HCT116 (cell line): Measurements from ENCODE around the gene VWC2L.

Experiments used
- ATF3 ChIP-seq: IDR thresholded peaks from 2 replicates; pipeline ENCODE4 v1.6.1; 2012
- CTCF ChIP-seq, 3 experiments: fragments of 200-600 bp in 1 of 3; sonication (generic) in 1 of 3; IDR thresholded peaks in 2 of 3; conservative IDR thresholded peaks in 1 of 3; 2 replicates each; pipeline ENCODE4 v1.5.1; 2012 to 2017; ENCODE audit warnings: low read depth in 2 of 3, low read length in 2 of 3, antibody characterized with exemption in 1 of 3, borderline replicate concordance in 1 of 3, control low read depth in 1 of 3, mild to moderate bottlenecking in 1 of 3, mixed read lengths in 1 of 3, mixed run types in 1 of 3, moderate library complexity in 1 of 3; ENCODE audit not compliant: insufficient read depth in 1 of 3
- POLR2A ChIP-seq: IDR thresholded peaks from 2 replicates; pipeline ENCODE4 v1.7.0; 2011; ENCODE audit warnings: borderline replicate concordance; ENCODE audit not compliant: insufficient read depth, insufficient read length; ENCODE audit errors: extremely low read depth
- POLR2AphosphoS5 ChIP-seq: IDR thresholded peaks from 2 replicates; pipeline ENCODE4 v1.6.1; 2011; ENCODE audit warnings: mild to moderate bottlenecking, low read depth, low read length, moderate library complexity
- RAD21 ChIP-seq: IDR thresholded peaks from 2 replicates; pipeline ENCODE4 v1.6.1; 2012; ENCODE audit warnings: low read depth, mild to moderate bottlenecking
- SIN3A ChIP-seq: IDR thresholded peaks from 2 replicates; pipeline ENCODE4 v1.6.1; 2012; ENCODE audit warnings: low read depth
- YY1 ChIP-seq: IDR thresholded peaks from 2 replicates; pipeline ENCODE4 v1.6.1; 2011; ENCODE audit warnings: low read length, low read depth, moderate library complexity, mild to moderate bottlenecking; ENCODE audit not compliant: insufficient replicate concordance; ENCODE audit errors: extremely low read depth

GRCh38 chr2:214492608-214493007 lies 81.8 kb downstream of the VWC2L start:
- TF ChIP-seq POLR2AphosphoS5 (no peak), RAD21 (no peak), CTCF (IDR thresholded peaks at IDR 0.05 in 2 of 3, conservative IDR thresholded peaks at IDR 0.05 in 1 of 3; ENCODE audit: borderline replicate concordance in 1 of 3, insufficient read depth in 1 of 3, low read depth in 2 of 3, low read length in 2 of 3) (no peak), POLR2A (no peak), YY1 (no peak), SIN3A (no peak), ATF3 (no peak)
